ENCODE results near the gene KLF9. TPM values are rescaled to one million over a fixed set of nuclear protein-coding genes. Genes with fewer than 3 reads are reported as not detected.
A peak's percentile ranks its signal among the peaks of the same experiment; 100 is the strongest.

Gene KLF9
- total RNA-seq (2014; rRNA removed; shearing (Covaris generic)): 14.9 and 18.1 TPM in 2 replicates

DNA sequence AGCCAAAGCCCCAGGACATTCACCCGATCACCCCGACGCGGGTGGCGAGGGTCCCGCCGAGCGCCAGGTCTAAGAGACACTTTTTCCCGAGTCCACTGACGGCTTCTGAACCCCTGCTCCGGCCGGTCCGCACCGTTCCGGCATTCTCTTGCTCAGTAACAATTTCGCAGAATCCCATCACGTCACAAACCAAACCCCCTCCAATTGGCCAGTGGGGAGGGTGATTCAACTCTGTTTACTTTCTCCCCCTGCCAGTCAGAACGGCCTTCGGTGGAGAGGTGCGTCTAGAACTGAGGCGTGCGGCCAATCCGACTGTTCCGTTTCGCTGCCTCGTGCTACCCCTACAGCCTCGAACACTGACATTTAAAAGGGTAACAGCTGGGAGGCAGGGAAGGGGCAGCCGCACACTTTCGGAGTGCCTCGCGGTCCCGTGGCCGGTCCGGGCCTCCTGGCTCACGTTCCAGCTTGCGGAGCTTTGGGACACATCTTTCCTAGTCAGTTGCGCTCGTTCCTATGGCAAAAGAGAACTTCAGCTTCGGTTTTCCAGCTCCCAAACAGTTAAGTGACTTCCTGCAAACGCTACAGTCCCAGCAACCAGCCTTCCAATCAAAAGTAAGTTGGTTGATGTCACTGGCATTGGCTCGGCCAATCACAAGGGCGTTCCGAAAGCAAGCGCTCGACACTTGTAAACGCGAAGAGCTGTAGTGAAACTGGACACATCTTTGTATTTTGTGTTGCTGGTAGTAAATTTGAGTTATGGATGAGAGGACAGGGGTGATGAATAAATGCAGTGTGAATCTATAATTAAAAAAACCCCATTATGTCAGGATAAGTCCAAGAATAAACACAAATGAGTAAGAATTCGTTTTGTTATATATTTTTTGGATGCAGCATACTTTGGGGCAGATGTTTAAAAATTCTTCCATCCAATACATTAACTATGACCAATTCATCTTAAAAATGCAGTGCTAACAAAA is at the start of gene KLF9:
Gene KLF9, minus strand, starts transcription at position 859 of the 977 bp plus-strand sequence. CDS start 1,294 bp downstream, outside the sequence.
- peak; percentile 96 for DNase-seq (ENCODE audit: low read depth)

DNA sequence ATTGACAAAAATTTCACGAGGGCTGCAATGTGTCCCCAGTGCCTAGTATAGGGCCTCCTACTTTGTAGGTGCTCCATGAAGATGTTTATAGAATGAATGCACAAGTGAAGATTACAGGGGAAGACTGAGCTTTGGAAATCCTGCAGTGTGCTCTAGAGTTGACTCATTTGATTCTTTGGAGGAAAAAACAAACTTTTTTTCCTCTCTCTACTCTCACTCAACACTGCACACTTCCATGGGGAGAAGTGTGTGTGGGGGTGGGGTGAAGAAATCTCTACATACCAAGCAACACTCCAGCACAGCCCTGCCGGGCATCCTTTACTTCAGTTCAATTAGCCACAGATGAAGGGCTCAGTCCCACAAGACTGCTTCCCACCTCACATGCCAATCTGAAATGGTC is 49.4 kb upstream of the KLF9 start:
- no peak for DNase-seq (ENCODE audit: low read depth)

DNA sequence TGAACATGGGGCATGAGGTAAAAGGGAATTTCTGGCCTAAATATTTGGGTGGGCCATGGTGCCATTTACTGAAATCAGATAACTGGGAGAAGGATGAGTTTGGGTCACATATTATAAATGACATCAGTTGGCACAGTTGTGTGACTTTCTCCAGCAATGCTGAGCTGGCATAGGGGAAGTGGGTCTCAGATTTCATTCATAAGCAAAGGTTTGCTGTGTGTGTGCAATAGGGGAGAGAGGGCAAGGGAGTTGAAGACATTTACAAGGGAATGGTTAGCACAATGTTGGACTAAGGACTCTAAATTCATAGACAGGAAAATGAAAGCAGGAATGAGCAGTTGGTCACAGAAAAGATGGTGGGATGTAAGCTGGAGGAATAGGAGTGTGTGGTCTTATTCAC is 47.8 kb upstream of the KLF9 start:
- DNase-seq (ENCODE audit: low read depth): no peak

DNA sequence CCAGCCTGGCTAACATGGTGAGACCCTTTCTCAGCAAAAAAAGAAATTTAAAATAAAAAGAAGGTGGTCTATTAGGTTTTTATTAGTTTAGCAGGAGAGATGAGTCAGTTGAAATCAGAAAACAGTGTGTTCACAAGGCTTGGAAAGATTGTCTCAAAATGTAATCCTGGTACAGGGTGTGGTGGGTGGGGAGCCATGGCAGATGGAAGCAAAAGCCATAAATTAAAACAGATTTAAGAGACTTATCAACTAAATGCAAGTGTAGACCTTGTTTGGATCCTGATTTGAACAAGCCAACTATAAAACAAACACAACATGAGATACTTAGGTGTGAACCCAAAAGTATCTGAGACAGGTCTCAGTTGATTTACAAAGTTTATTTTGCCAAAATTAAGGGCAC is 42.8 kb upstream of the KLF9 start:
- DNase-seq (ENCODE audit: low read depth): no peak

DNA sequence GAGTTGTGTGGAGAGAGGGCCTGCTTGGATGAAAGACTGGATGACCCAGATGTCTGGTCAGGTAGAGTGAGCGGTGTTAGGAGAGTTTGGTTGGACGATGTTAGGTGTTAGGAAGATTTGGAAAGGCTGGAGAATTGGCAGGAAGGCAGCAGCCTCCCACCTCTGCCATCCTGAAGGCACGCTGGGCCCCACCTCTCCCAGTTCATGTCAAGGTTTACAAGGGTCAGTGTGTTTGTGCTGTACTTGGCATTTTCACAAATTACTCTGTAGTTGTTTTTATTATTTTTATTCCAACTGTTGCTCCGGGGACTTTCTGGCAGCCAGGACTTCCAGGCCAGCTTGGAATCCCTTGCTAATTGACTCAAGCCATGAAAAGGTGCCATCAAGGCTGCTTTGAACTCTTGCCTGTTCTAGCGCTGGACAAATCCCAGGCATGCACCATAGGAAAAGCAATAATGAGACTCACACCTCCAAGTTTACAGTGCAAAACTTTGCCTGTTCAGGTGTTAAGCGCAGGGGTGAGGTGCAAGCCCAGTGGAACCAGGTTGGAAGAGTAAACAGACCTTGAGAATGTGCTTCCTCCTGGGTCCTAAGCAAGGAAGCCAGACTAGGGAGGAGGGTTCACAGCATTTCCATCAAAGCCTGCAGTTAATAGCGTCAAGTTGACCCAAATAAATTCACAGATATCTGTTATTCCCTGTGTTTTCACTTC is 41.7 kb upstream of the KLF9 start:
- DNase-seq (ENCODE audit: low read depth): no peak

DNA sequence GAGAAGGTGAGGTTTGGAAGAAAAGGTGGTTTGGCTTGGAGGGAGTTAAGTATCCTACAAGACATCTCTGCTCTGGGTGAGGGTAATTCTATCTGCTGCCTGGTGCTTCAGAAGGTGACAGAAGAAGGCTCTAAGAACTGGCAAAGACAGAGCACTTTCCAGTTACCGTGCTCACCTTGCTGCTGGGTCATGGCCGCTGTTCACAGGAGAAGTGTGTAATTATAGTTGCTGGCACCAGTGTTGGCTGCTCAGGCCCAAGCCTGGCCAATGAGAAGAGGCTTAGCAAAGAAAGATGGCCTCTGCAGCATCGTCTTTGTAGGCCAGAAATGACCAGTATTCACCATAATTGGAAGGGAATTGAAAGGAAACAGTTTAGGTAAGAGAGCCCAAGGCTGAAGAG is 37.9 kb upstream of the KLF9 start:
- no peak for DNase-seq (ENCODE audit: low read depth)

DNA sequence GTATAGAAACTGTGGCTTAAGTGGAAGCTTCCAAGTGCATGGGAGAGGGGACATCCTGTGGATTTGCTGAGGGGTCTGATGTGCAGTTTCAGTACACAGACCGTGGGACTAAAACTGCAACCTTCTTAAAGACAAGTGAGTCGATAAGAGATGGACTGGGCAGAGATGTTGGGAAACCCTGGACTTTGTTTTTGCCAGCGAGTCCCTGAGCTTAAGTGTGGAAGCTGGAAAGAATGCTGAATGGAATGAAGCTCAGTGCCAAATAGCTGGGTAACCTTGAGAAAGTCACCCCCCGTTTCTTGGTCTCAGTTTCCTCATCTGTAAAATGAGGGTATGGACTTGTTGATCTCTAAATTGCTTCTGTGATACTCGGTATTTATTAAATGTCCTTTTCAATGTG is 37.3 kb upstream of the KLF9 start:
- no peak for DNase-seq (ENCODE audit: low read depth)

DNA sequence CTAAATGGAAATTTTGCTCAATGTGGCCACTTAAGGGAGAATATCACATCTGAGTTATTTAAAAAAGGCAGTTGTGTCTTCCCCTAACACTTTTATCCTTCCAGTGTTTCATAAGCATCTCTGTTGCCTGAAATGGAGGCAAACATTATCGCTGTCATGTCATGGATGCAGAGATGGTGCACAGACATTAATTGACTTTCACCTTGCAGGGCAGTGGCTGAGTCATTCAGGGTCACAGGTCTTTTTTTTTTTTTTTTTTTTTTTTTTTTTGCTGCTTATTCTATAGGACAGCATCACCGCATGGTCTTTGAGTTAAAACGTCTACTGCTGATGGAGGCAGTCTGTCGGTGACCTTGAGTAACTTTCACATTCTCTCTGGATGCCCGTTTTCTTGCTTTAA is 36.3 kb upstream of the KLF9 start:
- DNase-seq (ENCODE audit: low read depth): no peak

DNA sequence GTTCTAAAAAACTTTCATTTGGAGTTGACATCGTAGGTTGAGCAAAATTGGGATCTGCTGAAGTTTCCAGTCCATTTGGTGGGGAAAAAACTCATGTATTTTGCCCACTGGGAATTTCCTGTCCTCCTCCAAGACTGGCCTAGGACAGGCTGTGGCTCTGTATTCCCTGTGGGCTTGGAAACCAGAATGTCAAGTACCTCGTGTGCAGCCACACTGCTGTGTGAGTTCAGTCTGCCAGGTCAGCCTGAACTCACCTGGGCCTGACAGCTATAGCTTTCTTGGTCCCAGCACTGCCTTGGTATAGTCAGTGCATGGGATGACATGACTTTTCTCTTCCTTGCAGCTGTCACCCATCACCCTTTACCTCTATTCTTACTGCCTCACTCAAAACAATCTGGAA is 35.0 kb upstream of the KLF9 start:
- DNase-seq (ENCODE audit: low read depth): no peak

DNA sequence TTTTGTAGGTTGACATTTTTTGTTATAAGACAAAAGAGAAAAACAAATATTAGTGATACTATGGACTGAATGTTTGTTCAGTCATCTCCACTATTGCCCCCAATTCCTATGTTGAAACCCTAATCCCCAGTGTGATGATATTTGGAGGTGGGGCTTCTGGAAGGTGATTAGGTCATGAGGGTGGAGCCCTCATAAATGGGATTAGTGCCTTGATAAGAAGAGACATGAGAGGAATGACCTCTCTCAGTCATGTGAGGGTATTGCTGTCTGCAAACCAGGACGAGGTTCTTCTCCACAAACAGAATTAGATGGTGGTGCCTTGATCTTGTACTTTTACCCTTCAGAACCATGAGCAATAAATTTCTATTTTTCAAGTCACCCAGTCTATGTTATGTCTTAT is 34.5 kb upstream of the KLF9 start:
- no peak for DNase-seq (ENCODE audit: low read depth)

DNA sequence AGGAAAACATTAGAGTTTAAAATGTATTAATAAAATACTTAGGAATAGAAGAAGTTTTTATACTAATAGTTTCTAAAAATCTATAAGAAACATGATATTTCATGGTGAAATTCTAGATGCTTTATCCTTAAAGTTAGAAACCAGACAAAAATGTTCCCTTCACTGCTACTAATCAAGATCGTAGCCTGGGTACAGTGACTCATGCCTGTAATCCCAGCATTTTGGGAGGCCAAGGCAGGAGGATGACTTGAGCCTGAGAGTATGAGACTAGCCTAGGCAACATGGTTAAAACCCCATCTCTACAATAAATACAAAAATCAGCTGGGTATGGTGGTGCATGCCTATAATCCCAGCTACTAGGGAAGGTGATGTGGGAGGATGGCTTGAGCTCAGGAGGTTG is 30.4 kb upstream of the KLF9 start:
- DNase-seq (ENCODE audit: low read depth): peak; percentile 13

DNA sequence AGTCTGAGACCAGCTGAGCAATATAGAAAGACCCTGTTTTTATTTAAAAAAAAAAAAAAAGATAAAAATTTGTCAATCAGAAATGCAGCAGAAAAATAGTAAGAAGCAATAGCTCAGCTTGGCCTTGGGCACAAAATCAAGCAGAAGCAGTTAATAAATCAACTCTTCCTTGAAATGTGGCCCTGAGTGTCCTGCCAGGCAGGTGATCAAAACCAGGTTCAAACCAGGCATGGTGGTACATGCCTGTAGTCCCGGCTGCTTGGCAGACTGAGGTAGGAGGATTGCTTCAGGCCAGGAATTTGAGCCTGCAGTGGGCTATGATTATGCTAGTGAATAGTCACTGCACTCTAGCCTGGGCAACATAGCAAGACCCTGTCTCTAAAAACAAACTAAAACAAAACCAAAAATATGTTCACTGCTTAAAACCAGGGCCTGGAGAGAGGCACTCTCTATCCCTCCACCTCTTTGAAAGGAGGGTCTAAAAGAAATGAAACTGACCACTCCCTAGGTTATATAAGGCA is 27.9 kb upstream of the KLF9 start:
- no peak for DNase-seq (ENCODE audit: low read depth)

DNA sequence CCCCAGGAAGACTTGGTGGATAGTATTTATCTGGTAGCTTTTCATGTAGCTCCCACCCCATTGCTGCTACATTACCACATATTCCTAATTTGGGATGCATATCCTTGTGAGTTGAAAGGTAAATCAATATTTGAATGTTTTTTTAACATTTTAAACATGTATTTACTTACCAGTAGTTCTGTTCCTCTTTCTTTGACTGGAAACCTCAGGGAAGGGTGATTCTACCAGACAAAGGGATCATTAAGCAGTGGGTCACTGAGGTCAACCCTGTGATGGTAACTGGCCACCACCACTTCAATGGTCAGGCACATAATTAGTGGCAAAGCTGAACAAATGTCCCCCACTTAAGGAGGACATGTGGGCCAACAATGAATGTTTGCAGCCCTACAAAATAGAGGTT is 27.2 kb upstream of the KLF9 start:
- DNase-seq (ENCODE audit: low read depth): peak; percentile 6

DNA sequence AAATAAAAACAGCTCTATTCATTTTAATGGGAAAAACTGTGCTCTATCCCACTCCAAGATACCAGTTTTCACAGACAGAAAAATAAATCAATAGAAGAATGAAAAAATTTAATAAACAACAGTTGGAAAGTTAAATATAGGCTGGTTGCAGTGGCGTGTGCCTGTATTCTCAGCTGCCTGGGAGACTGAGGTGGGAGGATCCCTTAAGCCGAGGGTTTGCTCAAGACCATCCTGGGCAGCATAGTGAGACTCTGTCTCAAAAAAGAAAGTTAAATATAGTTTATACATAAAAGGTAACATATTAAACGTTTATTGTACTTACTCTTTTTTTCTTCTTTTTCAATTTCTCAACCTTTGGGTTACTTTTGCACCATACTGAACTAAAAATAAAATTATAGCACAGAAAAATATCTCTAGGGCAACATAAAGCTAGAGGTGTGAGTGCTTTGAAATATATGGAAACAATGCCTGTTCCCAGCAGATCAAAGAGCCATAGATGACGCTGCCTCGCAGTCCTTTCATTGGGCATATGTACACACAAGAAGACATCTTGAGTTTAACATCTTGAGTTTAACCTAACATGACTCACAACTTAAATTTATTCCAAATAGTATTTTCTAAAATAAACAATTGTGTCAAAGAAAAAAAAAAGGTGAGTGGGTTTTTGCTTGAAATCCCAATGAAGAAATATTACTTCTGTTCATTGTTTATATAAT is 25.7 kb upstream of the KLF9 start:
- no peak for DNase-seq (ENCODE audit: low read depth)

DNA sequence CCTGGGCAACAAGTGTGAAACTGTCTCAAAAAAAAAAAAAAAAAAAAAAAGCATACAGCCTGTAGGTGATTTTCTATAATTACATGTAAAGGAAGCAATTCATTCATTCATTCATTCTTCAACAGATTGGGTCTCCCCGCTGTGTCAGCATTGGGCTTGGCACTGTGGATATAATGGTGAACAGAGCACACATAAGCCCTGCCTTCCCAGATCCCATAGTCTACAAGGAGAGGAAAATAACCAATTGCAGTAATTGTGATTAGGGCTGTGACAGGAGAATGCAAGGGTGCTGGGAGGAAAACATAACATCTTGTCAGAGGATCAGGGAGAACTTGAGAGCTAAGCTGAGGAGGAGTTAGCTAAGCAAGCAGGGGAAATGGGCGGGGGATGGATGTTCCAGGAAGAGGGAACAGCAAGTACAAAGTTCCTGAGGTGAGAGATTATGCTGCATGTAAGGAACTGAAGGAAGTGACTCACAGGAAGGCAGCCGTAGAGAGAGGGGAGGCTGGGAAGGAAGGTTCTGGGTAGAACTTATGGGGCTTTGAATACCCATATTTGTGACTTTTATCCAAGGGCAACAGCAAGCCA is 24.0 kb upstream of the KLF9 start:
- DNase-seq (ENCODE audit: low read depth): peak; percentile 80

DNA sequence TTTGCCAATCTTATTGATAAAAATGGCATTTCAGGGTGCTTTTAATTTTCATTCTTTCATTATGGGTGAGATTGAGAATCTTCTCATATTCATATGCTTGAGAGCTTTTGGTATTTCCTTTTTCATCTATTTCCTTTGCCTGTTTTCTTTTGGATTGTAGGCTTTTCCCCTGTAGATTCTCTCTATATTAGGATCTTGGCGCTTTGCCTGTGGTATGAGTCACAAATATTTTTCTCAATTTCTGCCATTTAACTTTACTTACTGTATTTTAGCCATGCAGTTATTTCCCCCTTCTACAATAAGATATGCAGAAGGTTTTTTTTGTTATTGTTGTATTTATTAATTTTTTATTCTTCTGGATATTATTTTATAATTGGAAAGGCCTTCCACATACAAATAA is 21.5 kb upstream of the KLF9 start:
- DNase-seq (ENCODE audit: low read depth): peak; percentile 71

DNA sequence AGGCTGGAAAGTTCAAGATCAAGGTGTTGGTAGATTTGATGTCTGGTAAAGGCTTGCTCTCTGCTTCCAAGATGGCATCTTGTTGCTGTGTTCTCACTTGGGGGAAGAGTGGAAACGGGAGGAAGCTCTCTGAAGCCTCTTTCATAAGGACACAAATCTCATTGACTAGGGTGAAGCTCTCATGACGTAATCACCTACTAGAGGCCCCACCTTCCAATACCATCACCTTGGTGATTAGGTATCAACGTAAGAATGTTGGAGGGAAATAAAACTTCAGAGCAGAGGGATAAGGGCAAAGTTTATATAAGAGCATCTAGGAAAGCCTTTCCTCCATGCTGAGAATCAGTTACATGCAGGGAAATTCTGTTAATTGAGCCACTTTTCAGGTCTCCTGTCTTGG is 15.4 kb upstream of the KLF9 start:
- DNase-seq (ENCODE audit: low read depth): no peak

DNA sequence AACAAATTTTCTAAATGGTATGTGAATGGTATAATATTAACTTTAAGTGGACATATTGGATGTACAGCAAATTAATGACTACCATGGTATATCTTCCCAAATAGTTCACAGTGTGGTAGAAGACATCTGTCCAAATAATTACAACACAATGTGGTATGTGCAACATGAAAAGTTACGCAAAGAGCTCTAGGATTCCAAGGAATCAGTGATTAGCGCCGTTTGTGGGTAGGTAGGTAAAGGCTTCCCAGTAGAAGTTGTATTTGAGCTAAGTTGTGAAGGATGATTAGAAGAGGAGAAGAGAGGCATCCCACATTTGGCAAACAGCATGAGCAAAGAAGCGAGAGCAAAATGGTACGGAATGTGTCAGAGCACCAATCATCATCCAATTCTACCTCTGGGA is 14.3 kb upstream of the KLF9 start:
- DNase-seq (ENCODE audit: low read depth): no peak

DNA sequence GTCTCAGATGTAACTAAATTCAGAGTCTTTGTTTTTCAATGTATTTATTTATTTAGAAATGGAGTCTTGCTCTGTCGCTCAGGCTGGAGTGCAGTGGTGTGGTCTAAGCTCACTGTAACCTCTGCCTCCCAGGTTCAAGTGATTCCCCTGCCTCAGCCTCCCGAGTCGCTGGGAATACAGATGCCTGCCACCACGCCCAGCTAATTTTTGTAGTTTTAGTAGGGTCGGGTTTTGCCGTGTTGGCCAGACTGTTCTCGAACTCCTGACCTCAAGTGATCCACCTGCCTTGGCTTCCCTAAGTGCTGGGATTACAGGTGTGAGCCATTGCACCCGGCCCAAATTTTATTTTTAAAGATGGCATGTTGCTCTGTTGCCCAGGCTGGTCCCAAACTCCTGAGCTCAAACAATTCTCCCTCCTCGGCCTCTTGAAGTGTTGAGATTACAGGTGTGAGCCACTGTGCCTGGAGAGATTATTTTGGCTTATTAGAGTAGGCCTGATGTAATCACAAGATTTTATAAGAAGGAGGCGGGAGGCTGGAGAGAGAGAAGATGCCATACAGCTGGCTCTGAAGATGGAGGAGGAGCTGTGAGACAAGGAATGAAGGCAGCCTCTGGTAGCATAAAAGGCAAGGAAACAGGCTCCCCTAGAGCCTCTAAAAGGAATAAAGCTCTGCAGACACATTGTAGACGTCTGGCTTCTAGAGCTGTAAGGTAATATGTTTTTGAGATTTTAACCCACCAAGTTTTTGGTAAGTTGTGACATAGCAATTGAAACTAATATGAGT is 12.9 kb upstream of the KLF9 start:
- DNase-seq (ENCODE audit: low read depth): no peak

DNA sequence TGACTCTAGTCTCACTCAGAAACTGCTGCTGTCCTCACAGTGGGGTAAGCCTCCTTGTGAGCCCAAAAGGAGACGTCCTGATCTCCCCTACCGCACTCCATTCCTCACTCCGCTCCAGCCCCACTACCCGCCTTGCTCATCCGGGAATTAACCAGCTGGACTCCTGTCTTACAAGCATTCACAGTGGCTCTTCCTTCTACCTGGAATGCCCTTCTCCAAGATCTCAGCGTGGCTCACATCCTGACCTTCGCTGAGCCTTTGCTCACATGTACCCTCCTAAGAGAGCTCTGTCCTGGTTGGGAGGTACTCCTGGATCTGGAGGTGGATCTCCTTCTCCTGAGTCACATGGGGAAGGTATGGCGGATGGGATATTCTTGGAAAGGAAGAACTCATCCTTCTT is 10.7 kb upstream of the KLF9 start:
- DNase-seq (ENCODE audit: low read depth): no peak

Measured in RPMI7951 (cell line).